Measurements from ENCODE around the gene RCBTB2.

Gene RCBTB2

GRCh38 chr13:48492470-48493065 is 40.3 kb downstream of the RCBTB2 start:
- no peak overlapping the region for H3K4me3 Mint-ChIP-seq
- DNase-seq: no peak
- H3K9me3 Mint-ChIP-seq: peaks cover 8% of the 10 kb centered on the region
- TF ChIP-seq, protein P1, sequence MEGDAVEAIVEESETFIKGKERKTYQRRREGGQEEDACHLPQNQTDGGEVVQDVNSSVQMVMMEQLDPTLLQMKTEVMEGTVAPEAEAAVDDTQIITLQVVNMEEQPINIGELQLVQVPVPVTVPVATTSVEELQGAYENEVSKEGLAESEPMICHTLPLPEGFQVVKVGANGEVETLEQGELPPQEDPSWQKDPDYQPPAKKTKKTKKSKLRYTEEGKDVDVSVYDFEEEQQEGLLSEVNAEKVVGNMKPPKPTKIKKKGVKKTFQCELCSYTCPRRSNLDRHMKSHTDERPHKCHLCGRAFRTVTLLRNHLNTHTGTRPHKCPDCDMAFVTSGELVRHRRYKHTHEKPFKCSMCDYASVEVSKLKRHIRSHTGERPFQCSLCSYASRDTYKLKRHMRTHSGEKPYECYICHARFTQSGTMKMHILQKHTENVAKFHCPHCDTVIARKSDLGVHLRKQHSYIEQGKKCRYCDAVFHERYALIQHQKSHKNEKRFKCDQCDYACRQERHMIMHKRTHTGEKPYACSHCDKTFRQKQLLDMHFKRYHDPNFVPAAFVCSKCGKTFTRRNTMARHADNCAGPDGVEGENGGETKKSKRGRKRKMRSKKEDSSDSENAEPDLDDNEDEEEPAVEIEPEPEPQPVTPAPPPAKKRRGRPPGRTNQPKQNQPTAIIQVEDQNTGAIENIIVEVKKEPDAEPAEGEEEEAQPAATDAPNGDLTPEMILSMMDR (IDR thresholded peaks at IDR 0.05): no peak
- no peak overlapping the region for H3K27ac Mint-ChIP-seq
- peaks cover 7% of the 10 kb centered on the region for H3K4me1 Mint-ChIP-seq
- no peaks in the 10 kb centered on the region for H3K27me3 Mint-ChIP-seq (ENCODE audit: low read depth, poor library complexity)
- H3K36me3 Mint-ChIP-seq (ENCODE audit: low read depth): peaks cover 40% of the 10 kb centered on the region

DNA sequence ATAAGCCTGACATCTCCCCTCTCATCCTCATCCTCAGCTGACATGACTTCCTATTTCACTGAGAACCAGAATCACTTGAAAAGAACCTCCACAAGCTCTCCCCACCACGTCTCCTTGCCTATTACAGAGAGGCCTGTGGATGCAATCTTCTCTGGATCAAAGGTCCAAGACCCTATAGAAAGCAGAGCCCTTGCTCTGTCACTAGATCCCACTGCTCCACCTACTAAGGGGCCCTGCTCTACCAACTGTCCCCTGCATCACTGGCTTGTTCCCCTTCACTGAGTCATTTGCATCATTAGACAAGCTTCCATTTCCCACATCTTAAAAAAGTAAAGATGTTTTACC is 40.8 kb downstream of the RCBTB2 start:
- no peak for DNase-seq
- peaks cover 12% of the 10 kb centered on the region for H3K9me3 Mint-ChIP-seq
- H3K4me3 Mint-ChIP-seq: no peak overlapping the region
- peaks cover 4% of the 10 kb centered on the region for H3K4me1 Mint-ChIP-seq
- peaks cover 42% of the 10 kb centered on the region for H3K36me3 Mint-ChIP-seq (ENCODE audit: low read depth)
- TF ChIP-seq, protein P1 (IDR thresholded peaks at IDR 0.05): no peak
- H3K27me3 Mint-ChIP-seq (ENCODE audit: low read depth, poor library complexity): no peaks in the 10 kb centered on the region
- no peak overlapping the region for H3K27ac Mint-ChIP-seq

GRCh38 chr13:48491423-48492095 is 41.3 kb downstream of the RCBTB2 start:
- Mint-ChIP-seq H3K4me1 (no peaks in the 10 kb centered on the region), H3K4me3 (no peak overlapping the region), H3K27me3 (ENCODE audit: low read depth, poor library complexity) (no peaks in the 10 kb centered on the region), H3K9me3 (peaks cover 12% of the 10 kb centered on the region), H3K27ac (no peak overlapping the region), H3K36me3 (ENCODE audit: low read depth) (peaks cover 43% of the 10 kb centered on the region)
- no peak for DNase-seq
- TF ChIP-seq, protein P1 (IDR thresholded peaks at IDR 0.05): no peak

- peaks cover 42% of the 10 kb centered on the region for H3K36me3 Mint-ChIP-seq (ENCODE audit: low read depth)
- no peaks in the 10 kb centered on the region for H3K4me1 Mint-ChIP-seq
- no peaks in the 10 kb centered on the region for H3K27me3 Mint-ChIP-seq (ENCODE audit: low read depth, poor library complexity)
- DNase-seq: no peak
- no peak overlapping the region for H3K4me3 Mint-ChIP-seq
- peaks cover 16% of the 10 kb centered on the region for H3K9me3 Mint-ChIP-seq
- TF ChIP-seq, protein P1 (IDR thresholded peaks at IDR 0.05): no peak
- no peak overlapping the region for H3K27ac Mint-ChIP-seq
Observed at GRCh38 chr13:48490241-48490640, 42.6 kb downstream of the RCBTB2 start.

DNA sequence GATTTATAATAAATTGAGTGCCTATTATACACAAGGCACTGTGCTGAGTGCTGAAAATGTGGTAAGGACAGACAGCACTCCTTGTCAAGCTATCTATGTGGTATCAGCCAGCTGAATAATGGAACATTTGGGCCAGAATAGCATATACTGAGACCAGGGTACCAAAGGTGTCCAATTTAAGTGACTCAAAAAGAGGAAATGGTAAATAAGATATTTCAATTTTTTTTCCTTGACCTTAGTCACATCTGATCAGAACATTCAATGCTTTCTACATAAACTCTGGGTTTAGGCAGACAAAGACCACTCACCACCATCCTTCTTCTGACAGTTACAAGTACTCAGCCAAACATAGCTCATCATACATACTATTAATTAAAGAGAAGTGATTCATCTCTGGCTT is 43.2 kb downstream of the RCBTB2 start:
- Mint-ChIP-seq H3K4me1 (no peaks in the 10 kb centered on the region), H3K4me3 (no peak overlapping the region), H3K27me3 (ENCODE audit: low read depth, poor library complexity) (no peaks in the 10 kb centered on the region), H3K36me3 (ENCODE audit: low read depth) (peaks cover 44% of the 10 kb centered on the region), H3K27ac (no peak overlapping the region), H3K9me3 (peaks cover 16% of the 10 kb centered on the region)
- DNase-seq: no peak
- TF ChIP-seq, protein P1 (IDR thresholded peaks at IDR 0.05): no peak

DNA sequence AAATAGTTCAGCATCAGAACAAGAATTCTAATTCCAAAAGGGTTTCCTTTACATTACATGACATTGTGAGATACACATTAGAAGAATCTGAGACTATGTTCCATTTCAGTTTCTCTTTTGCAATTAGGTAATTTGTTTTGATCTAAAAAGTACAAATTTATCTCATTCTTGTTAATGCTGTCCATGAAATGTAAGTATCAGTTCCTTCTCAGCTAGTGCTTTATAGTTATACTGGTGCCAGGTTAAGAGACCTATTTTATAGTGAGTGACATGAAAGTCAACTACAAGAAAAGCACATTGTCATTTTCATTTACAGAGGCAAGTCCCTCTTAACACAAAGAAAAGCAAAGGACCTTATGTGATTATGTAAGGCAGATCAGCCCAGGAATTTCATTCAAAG is 43.9 kb downstream of the RCBTB2 start:
- H3K27me3 Mint-ChIP-seq (ENCODE audit: low read depth, poor library complexity): no peaks in the 10 kb centered on the region
- H3K4me3 Mint-ChIP-seq: no peak overlapping the region
- no peak overlapping the region for H3K27ac Mint-ChIP-seq
- H3K36me3 Mint-ChIP-seq (ENCODE audit: low read depth): peaks cover 44% of the 10 kb centered on the region
- peaks cover 16% of the 10 kb centered on the region for H3K9me3 Mint-ChIP-seq
- H3K4me1 Mint-ChIP-seq: no peaks in the 10 kb centered on the region
- TF ChIP-seq, protein P1 (IDR thresholded peaks at IDR 0.05): no peak
- no peak for DNase-seq

All from nephron progenitor cell (in vitro differentiated cells).